22Rv1 (cell line): ENCODE measurements around the gene MRPL24.

ENCODE experiments used
- H3K27ac ChIP-seq: fragments of 450-650 bp; 2 replicates; pipeline ENCODE4 v1.5.1; 2017
- ZFX ChIP-seq: fragments of 450-650 bp; IDR thresholded peaks from 2 replicates; pipeline ENCODE4 v1.6.1; 2017; ENCODE audit warnings: antibody characterized with exemption, borderline replicate concordance
- TF ChIP-seq, protein P1 (sequence below): fragments of 450-650 bp; IDR thresholded peaks from 2 replicates; pipeline ENCODE4 v1.5.1; 2017; ENCODE audit warnings: mild to moderate bottlenecking

The MRPL24 gene

DNA sequence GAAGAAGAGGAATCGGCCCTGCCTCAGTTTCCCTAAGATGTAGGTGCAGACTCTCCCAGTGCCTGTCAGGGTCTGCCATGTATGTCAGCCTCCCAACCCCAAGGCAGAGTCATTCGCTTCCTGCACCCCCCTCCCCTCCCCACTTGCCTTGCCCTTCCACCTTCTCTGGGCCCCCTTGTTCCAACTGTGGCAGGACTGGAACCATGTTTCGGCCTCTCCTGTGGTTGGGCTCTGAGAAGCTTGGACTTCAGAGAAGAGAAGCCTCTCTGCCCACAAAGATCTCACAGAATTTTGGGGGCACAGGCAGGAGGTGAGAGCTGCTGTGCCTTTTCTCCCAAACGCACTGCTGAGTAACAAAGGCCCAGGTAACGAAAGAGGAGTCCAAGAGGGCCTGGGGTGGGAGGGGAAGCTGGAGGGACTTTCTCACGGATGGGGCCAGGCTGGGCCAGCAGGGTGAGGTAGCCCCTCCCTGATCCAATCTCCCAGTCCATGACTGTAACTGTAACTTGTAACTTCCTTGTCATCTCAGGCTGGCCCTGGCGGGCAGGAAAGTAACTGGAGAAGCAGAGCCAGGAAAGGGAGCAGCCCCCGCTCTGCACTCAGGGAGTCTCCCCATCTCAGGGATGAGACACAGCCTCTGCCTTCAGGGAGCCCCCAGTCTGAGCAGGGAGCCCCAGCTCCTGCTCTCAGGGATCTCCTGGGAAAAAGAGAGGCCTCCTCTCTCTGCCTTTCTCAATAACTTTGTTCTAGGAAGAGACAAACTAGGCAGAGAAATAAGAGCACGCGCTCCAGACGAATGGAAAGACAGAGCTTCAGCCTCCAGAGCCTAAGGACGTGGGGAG lies 46.8 kb downstream of the MRPL24 start:
- no peak overlapping the region for H3K27ac ChIP-seq
- no peak for TF ChIP-seq ZFX
- TF ChIP-seq, protein P1, sequence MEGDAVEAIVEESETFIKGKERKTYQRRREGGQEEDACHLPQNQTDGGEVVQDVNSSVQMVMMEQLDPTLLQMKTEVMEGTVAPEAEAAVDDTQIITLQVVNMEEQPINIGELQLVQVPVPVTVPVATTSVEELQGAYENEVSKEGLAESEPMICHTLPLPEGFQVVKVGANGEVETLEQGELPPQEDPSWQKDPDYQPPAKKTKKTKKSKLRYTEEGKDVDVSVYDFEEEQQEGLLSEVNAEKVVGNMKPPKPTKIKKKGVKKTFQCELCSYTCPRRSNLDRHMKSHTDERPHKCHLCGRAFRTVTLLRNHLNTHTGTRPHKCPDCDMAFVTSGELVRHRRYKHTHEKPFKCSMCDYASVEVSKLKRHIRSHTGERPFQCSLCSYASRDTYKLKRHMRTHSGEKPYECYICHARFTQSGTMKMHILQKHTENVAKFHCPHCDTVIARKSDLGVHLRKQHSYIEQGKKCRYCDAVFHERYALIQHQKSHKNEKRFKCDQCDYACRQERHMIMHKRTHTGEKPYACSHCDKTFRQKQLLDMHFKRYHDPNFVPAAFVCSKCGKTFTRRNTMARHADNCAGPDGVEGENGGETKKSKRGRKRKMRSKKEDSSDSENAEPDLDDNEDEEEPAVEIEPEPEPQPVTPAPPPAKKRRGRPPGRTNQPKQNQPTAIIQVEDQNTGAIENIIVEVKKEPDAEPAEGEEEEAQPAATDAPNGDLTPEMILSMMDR, result no peak

DNA sequence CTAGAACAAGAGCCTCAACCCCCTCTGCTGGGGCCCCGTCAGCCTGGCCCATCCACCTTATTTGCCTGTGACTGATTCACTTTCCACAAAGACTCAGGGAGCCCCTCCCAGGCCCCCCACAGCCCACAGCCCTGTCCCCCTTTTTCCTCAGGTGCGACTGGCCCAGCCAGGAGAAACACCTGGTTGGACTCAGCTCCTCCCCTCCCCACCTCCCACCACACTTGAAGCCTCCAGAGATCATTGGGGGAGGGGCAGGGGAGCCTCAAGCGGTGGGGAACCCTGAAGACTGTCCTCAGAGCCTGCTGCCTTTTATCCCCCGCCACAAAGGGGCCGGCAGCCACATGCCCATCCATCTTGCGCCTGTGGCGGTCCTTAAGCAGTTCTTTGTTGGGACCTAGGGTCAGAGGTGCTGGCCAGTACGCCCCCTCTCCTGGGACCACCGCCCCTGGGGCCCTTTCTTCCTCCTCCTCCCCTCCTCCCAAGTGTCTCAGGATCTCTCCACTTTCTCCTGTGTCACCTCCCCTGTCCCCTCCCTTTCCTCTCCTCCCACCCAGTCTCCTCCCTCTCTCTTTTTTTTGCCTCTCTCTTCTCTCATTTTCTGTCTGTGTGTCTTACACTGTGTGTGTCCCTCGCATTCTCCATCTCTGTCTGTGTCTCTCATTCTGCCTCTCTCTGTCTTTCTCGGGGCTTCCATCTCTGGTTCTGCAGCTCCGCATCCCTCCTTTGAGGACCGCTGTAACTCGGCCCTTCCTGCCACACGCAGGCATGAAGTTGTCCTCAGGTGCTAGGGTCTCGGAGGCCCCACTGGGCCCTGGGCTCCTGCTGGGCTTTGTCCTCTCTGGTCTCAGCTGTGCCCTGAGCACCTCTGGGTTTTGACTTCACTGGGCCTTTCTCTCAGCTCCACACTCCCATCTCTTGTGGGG lies 47.7 kb downstream of the MRPL24 start:
- no peak overlapping the region for H3K27ac ChIP-seq
- no peak for TF ChIP-seq ZFX
- TF ChIP-seq, protein P1, result no peak

DNA sequence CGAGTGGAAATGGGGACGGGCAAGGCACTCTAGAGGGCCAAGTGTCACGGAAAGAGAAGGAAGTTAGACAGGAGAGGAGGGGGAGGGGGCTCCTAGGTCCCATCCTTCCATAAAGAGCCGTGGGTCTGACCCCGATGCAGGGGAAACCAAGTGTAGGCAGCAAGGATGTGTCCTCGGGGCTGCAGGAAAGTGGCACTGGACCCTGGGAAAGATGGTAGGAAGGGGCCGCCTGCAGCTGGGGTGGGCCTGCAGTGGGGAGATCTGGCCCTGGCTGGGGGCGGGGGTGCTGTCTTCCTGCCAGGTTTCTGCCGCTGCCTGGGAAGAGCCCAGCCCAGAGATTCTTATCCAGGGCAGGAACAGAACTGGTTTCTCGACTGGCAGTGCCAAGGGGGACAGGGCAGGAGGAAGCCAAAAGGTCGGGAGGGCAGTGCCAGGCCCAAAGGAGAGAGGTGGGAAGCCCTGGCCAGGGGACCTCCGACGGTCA lies 48.4 kb downstream of the MRPL24 start:
- TF ChIP-seq ZFX, result no peak
- TF ChIP-seq, protein P1, result no peak
- no peak overlapping the region for H3K27ac ChIP-seq

DNA sequence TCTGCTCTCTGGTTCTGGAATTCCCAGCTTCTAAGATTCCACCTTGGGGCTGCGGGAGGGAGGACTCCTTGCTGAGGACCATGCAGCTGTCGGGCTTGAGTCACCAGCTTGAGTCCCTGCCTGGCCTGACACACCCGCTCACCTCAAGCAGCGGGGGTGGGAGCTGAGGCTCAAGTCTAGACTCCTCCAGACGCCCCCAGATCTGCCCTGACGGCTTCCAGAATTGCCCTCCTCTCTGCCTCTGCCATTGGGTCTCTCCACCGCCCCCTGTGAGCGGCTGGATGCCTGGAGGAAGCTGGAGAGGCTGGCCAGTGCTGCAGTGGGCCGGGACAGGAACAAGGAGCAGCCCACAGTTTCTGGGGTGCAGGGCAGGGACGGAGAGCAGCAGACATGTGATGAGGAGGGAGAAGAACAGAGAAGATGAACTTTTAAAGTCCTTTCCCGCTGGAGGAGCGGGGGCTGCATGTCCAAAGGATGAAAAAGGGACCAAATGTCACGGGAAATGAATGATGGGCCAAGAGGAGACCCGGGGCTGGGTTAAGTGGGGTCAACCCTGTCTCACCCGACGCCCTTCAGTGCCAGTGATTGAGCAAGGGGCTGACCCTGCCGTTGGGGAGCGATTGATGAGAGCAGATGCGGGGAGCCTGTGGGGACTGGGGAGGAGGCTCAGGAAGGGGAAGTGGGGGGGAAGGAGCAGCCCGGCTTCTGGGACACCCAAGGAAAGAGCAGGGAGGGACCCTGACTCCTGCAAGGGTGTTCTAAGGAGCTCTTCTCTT lies 49.0 kb downstream of the MRPL24 start:
- TF ChIP-seq ZFX, result no peak
- TF ChIP-seq, protein P1, result no peak
- H3K27ac ChIP-seq, result no peak overlapping the region

DNA sequence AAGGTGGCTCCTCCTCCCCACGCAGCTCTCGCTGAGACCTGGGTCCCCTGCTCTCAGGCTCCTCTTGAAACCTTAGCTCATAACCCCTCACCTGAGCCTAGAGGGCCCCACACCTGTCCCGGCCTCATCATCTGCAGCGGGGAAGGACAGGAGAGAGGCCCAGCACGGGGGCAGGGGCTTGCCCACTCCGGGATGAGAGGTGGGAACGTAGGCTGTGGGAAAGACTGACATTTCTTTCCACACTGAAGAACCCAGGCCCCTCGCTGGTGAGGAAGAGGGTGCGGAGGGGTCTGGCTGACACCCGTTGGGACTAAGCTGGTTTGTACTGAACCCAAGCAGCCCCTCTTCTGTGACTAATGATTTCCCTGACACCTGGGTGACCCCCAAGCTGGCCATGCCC lies 49.7 kb downstream of the MRPL24 start:
- TF ChIP-seq, protein P1, result no peak
- TF ChIP-seq ZFX, result no peak
- H3K27ac ChIP-seq, result no peak overlapping the region

DNA sequence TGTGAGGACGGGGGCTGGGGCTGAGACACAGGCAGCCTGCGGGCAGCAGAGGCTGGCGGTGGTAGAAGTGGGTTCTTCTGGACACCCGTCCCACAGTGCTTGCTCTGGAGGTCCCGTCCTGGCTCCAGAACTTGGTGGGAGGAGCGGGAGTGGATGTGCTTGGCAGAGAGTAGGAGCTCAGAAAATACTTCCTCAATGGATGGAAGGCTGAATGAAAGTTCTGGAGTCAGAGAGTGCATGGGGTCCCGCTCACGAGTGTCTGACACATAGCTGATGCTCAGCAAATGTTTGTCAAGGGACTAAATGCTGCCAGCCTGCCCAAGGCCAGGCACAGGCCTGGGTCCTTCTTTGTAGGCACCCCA lies 50.2 kb downstream of the MRPL24 start:
- TF ChIP-seq, protein P1, result no peak
- TF ChIP-seq ZFX, result no peak
- H3K27ac ChIP-seq, result no peak overlapping the region
